ENCODE data around the gene RPTOR. TPM values are rescaled to one million over a fixed set of nuclear protein-coding genes. Genes with fewer than 3 reads are reported as not detected.

Gene RPTOR
- total RNA-seq, 1 experiment from 2014 or later: 58.0 TPM

GRCh38 chr17:80655608-80656007 is 111.0 kb downstream of the RPTOR start:
- ATAC-seq (no peak), DNase-seq (ENCODE audit: low read depth, low spot score) (no peak)
- no peaks in the 10 kb centered on the region for H3K4me1 ChIP-seq (ENCODE audit: control insufficient read depth, insufficient read depth, low read length)
- H3K27ac ChIP-seq (ENCODE audit: low read length): no peak overlapping the region
- POLR2A ChIA-PET: no interaction called here
- no peaks in the 10 kb centered on the region for H3K36me3 ChIP-seq (ENCODE audit: control insufficient read depth, insufficient read depth, low read length)
- intact Hi-C loops (cut with micrococcal nuclease; ENCODE audit: unreplicated experiment) (no loop called here), in situ Hi-C loops (cut with HindIII; ENCODE audit: low pct_unique_long_range_greater_than_20kb, low sequenced_read_pairs) (no loop called here)
- H3K9me3 ChIP-seq (ENCODE audit: control insufficient read depth, insufficient read depth, low read depth, low read length): peaks cover 10% of the 10 kb centered on the region; the same call in 1 of the 2 replicates
- no peaks in the 10 kb centered on the region for H3K27me3 ChIP-seq (ENCODE audit: control insufficient read depth, insufficient read depth, low read length)
- TF ChIP-seq SIN3A (IDR thresholded peaks at IDR 0.05; ENCODE audit: borderline replicate concordance, insufficient read depth, low read depth, low read length) (no peak), POLR2AphosphoS5 (IDR thresholded peaks at IDR 0.05; ENCODE audit: low read depth, low read length) (no peak), TCF7L2 (IDR thresholded peaks at IDR 0.05; ENCODE audit: low read depth, low read length) (no peak)
- TF ChIP-seq, protein P1, sequence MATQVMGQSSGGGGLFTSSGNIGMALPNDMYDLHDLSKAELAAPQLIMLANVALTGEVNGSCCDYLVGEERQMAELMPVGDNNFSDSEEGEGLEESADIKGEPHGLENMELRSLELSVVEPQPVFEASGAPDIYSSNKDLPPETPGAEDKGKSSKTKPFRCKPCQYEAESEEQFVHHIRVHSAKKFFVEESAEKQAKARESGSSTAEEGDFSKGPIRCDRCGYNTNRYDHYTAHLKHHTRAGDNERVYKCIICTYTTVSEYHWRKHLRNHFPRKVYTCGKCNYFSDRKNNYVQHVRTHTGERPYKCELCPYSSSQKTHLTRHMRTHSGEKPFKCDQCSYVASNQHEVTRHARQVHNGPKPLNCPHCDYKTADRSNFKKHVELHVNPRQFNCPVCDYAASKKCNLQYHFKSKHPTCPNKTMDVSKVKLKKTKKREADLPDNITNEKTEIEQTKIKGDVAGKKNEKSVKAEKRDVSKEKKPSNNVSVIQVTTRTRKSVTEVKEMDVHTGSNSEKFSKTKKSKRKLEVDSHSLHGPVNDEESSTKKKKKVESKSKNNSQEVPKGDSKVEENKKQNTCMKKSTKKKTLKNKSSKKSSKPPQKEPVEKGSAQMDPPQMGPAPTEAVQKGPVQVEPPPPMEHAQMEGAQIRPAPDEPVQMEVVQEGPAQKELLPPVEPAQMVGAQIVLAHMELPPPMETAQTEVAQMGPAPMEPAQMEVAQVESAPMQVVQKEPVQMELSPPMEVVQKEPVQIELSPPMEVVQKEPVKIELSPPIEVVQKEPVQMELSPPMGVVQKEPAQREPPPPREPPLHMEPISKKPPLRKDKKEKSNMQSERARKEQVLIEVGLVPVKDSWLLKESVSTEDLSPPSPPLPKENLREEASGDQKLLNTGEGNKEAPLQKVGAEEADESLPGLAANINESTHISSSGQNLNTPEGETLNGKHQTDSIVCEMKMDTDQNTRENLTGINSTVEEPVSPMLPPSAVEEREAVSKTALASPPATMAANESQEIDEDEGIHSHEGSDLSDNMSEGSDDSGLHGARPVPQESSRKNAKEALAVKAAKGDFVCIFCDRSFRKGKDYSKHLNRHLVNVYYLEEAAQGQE (IDR thresholded peaks at IDR 0.05; ENCODE audit: insufficient read depth in 1 of 2, low read depth in 2 of 2, low read length in 1 of 2): no peak
- TF ChIP-seq, protein P2, sequence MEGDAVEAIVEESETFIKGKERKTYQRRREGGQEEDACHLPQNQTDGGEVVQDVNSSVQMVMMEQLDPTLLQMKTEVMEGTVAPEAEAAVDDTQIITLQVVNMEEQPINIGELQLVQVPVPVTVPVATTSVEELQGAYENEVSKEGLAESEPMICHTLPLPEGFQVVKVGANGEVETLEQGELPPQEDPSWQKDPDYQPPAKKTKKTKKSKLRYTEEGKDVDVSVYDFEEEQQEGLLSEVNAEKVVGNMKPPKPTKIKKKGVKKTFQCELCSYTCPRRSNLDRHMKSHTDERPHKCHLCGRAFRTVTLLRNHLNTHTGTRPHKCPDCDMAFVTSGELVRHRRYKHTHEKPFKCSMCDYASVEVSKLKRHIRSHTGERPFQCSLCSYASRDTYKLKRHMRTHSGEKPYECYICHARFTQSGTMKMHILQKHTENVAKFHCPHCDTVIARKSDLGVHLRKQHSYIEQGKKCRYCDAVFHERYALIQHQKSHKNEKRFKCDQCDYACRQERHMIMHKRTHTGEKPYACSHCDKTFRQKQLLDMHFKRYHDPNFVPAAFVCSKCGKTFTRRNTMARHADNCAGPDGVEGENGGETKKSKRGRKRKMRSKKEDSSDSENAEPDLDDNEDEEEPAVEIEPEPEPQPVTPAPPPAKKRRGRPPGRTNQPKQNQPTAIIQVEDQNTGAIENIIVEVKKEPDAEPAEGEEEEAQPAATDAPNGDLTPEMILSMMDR (IDR thresholded peaks at IDR 0.05): no peak
- H3K4me3 ChIP-seq (ENCODE audit: low read depth in 2 of 2, low read length in 2 of 2): no peak overlapping the region
- CTCF ChIA-PET: no interaction called here
- no TSS peak for BruUV-seq (replicated peaks)

DNA sequence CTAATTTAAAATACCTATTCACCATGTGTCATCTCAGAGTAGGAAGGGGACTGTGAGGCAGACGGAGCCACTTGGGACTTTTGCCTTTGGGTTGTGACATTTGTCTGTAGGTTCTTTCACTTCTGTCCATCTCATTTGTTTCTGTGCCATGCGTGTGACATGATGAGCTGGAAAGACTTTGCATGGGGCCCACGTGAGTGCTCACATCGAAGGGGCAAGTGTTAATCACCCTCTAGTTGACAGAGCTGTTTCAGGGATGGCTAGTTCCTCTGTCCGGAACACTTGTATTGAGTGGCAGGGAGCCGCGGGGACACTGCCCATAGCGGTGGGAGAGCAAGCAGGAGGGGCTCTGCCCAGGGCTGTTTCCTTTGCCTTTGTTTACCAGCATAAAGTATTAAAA is 112.0 kb downstream of the RPTOR start:
- no TSS peak for BruUV-seq (replicated peaks)
- Histone ChIP-seq H3K27ac (ENCODE audit: low read length) (no peak overlapping the region), H3K27me3 (ENCODE audit: control insufficient read depth, insufficient read depth, low read length) (no peaks in the 10 kb centered on the region), H3K4me1 (ENCODE audit: control insufficient read depth, insufficient read depth, low read length) (no peaks in the 10 kb centered on the region), H3K9me3 (ENCODE audit: control insufficient read depth, insufficient read depth, low read depth, low read length) (peaks cover 10% of the 10 kb centered on the region; the same call in 1 of the 2 replicates), H3K36me3 (ENCODE audit: control insufficient read depth, insufficient read depth, low read length) (no peaks in the 10 kb centered on the region), H3K4me3 (ENCODE audit: low read depth in 2 of 2, low read length in 2 of 2) (no peak overlapping the region)
- TF ChIP-seq SIN3A (IDR thresholded peaks at IDR 0.05; ENCODE audit: borderline replicate concordance, insufficient read depth, low read depth, low read length) (no peak), TCF7L2 (IDR thresholded peaks at IDR 0.05; ENCODE audit: low read depth, low read length) (no peak), POLR2AphosphoS5 (IDR thresholded peaks at IDR 0.05; ENCODE audit: low read depth, low read length) (no peak)
- TF ChIP-seq, protein P1 (IDR thresholded peaks at IDR 0.05; ENCODE audit: insufficient read depth in 1 of 2, low read depth in 2 of 2, low read length in 1 of 2): no peak
- DNase-seq (ENCODE audit: low read depth, low spot score) (no peak), ATAC-seq (no peak)
- in situ Hi-C loops (cut with HindIII; ENCODE audit: low pct_unique_long_range_greater_than_20kb, low sequenced_read_pairs) (no loop called here), intact Hi-C loops (cut with micrococcal nuclease; ENCODE audit: unreplicated experiment) (no loop called here)
- POLR2A ChIA-PET: no interaction called here
- CTCF ChIA-PET: interaction anchor here (0.6 kb wide), 1 partner anchor 260 kb away, joined by 3 read pairs; no protein-coding TSS in a partner anchor
